HG02759 (cell line): ENCODE results near the gene PKD1.

Experiments
- ATAC-seq: cut with Tn5 transposase; IDR thresholded peaks from one replicate; pipeline ENCODE4 v1.9.1; 2021; ENCODE audit warnings: mild to moderate bottlenecking, moderate library complexity; ENCODE audit not compliant: unreplicated experiment

Gene PKD1

GRCh38 chr16:2078691-2079090 lies 57.0 kb downstream of the PKD1 start:
- ATAC-seq: no peak

DNA sequence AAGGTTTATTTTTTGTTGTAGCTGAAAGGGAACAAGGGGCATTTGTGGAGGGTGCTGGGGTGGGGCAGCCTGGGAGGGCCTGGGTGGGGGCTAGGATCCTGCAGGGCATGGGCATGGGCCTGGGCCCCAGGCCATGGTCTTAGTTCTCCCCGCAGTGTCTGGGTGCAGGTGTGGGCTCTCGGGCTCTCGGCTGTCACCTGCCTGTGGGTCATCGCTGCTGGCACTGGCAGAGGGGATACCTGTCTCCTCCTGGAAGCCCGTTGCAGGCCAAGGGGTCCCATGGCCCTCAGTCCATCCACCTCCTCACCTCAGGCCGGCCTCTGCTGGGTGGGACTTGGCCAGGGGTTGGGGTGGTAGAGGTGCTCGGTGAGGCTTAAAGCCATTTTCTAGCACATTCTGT lies 57.6 kb downstream of the PKD1 start:
- ATAC-seq: no peak

DNA sequence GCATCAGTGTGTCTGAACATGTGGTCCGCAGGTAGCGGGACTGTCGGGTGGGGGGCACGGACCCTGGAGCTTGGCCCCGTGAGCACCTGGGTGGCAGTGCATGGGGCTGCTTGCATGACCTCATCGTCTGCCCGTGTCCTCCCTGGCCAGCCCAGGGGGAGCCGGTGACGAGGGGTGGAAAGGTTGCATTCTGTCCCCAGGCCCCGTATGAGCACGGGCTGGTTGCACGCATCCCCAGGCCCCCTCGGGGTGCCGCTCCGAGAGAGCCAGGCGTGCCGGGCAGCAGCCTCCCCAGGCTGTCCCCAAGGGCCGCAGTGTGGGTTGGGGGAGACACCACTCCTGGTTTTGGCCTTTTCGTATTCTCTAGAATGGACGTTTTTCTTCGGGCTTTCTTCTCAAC lies 58.0 kb downstream of the PKD1 start:
- ATAC-seq: no peak

GRCh38 chr16:2077016-2077415 lies 58.7 kb downstream of the PKD1 start:
- ATAC-seq: no peak

- no peak for ATAC-seq
Observed at GRCh38 chr16:2076072-2076865, 59.4 kb downstream of the PKD1 start.

DNA sequence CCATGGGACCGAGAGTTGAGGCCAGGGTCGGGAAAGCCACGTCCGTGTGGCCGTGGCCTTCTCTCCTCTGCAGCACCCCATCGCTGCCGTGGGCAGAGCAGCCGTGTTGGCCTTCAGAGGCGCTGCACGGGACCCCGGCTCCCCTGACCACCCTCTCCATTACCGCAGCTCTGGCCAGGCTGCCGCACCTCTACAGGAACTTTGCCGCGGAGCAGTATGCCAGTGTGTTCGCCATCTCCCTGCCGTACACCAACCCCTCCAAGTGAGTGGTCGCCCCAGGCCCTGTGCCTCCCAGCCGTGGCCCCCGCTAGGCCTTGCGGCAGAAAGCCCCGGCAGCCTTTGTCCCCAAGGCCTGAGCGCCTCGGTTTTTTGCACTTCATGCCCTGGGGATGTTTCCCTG lies 60.1 kb downstream of the PKD1 start:
- no peak for ATAC-seq

DNA sequence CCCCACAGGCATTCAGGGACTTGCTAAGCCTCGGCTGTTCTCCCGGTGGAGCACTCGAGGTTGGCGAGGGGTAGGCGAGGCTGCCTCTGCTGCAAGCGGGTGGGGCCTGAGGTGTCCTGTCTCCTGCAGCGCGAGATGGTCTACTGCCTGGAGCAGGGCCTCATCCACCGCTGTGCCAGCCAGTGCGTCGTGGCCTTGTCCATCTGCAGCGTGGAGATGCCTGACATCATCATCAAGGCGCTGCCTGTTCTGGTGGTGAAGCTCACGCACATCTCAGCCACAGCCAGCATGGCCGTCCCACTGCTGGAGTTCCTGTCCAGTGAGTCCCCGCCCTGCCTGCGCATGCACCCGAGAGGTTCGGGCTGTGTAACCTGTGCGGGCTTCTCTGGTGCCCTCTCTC lies 61.6 kb downstream of the PKD1 start:
- ATAC-seq: no peak

- no peak for ATAC-seq
Observed at GRCh38 chr16:2072926-2073325, 62.8 kb downstream of the PKD1 start.

- ATAC-seq: no peak
Observed at GRCh38 chr16:2071454-2072202, 64.1 kb downstream of the PKD1 start.

DNA sequence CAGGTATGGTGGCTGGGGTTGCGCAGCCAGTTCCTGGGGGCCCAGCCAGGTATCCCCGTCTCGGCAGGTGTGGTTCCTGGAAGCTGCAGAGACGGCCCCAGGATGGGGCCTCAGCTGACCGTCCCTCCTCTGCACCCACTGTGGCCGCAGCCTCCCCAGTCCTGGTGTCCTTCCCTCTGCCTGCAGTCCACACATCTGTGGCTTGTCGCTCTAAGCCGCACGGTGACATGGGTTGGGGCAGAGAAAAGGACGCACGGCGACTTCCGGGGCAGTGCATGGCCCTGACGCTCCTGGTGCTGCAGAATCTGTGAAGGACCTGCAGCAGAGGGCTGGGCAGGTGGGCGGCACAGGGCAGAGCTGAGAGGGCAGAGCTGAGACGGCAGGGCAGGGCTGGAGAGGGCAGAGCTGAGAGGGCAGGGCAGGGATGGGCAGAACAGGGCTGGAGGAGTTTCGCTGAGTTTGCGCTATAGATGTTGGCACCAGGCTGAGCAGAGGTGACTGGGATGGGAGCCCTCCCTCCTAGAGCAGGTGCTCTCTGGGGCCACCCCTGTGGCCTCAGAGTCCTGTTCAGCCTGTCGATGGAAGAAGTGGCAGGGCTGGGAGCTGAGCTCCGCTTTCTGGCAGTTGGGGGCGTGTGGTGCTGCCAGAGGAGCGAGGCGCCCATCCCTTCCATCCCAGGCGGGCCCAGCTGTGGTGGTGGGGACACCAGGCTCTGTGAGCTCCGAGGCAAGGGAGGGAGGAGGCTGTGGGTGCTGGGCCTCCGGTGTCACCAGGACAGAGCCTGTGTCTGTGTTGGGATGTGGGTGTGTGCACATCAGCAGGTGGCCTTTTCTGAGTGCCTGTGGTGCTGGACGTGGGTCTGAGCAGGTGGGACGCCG lies 64.9 kb downstream of the PKD1 start:
- no peak for ATAC-seq

GRCh38 chr16:2066139-2066538 lies 69.6 kb downstream of the PKD1 start:
- ATAC-seq: no peak

DNA sequence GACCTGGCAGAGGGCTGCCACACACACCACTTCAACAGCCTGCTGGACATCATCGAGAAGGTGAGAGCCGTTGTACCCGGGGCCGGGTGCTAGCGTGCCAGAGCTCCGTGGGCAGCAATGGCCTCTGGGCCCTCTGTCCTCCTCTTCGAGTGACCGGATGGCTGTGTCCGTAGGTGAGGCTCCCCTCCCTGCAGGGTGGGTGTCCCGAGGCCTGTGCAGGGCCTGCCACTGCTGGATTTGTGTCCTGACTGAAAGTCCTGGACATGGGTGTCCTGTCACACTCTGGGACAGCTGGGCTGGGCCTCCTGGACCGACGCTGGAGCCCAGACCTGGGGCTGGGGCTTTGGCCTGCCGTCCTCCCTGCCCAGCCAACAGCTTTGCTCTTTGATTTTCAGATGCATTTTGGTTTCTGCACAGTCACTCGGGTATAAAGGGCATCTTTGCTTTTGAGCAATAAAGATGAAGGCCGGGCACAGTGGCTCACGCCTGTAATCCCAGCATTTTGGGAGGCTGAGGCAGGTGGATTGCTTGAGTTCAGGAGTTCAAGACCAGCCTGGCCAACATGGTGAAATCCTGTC lies 71.2 kb downstream of the PKD1 start:
- ATAC-seq: no peak

GRCh38 chr16:2063861-2064260 lies 71.8 kb downstream of the PKD1 start:
- no peak for ATAC-seq

GRCh38 chr16:2062801-2063200 lies 72.9 kb downstream of the PKD1 start:
- ATAC-seq: no peak

- ATAC-seq: no peak
Observed at GRCh38 chr16:2061526-2061925, 74.2 kb downstream of the PKD1 start.

GRCh38 chr16:2061023-2061422 lies 74.7 kb downstream of the PKD1 start:
- ATAC-seq: no peak

DNA sequence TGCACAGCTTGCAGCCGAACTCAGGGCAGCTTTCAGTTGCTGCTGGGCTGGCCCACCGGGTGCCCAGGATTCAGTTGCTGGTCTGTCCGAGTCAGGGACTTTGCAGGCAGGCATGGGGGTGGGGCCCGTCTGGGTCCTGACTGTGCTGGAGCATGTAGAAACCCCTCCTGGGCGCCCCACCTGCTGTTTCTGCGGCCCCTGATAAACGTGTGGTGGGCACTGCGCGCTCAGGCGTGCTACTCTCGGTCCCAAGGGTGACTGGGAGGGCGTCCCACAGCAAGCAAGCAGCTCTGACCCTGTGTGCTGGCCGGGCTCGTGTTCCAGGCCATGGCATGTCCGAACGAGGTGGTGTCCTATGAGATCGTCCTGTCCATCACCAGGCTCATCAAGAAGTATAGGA lies 75.4 kb downstream of the PKD1 start:
- ATAC-seq: no peak

DNA sequence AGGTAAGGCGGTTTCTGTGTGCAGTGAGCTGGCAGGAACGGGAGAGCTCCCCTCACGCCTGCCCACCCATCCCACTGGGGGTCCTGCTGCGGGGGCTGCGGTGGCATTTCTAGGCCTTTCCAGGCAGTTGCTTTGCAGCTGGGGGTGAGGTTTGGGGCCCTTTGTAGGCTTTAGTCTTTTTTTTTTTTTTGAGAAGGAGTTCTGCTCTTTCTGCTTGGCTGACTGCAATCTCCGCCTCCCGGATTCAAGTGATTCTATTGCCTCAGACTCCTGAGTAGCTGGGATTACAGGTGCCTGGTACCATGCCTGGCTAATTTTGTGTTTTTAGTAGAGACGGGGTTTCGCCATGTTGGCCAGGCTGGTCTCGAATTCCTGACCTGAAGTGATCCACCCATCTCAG lies 76.8 kb downstream of the PKD1 start:
- ATAC-seq: no peak

DNA sequence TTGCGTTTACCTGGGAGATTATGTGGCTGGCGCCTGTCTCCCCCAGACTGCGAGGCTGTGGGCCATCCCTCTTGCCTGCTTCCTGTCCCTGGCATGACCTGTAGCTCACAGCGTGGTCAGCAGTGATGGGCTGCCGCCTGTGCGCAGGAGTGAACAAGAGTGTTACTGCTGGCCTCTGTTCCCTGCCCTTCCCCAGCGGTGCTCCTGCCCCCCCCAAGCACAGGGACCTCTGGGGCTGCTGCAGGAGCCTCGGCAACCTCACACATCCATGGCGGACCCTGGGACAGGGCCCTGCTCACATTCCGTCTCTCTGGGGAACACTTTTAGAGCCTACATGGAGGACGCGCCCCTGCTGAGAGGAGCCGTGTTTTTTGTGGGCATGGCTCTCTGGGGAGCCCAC lies 77.3 kb downstream of the PKD1 start:
- ATAC-seq: no peak

DNA sequence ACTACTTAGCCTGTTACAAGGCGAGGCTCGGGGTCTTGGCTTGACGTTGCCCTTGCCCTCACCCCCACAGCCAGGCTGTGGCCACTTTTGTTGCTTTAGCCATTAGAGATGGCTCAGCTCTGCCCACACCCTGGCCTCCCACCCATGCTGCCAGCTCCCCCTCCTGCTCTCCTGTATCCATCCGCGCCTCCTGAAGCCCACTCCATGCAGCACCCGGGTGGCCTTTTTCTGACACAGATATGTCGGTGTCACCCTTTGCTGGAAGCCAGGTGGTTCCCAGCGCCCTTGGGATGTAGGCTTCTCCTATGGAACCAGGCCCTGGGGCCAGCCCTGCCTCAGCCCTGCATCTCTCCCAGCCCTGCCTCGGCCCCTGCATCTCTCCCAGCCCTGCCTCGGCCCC lies 78.3 kb downstream of the PKD1 start:
- no peak for ATAC-seq
